Measurements from ENCODE around the gene ALG11. TPM values are rescaled to one million over a fixed set of nuclear protein-coding genes. Genes with fewer than 3 reads are reported as not detected.

The ALG11 gene
- total RNA-seq, 6 experiments from 2014 or later, result 8.8 to 23.0 (median 15.4) TPM

- Histone ChIP-seq H3K36me3 (no peaks in the 10 kb centered on the region), H3K4me3 (peak overlapping the region in 1 of 3 donors; percentile 36), H3K27me3 (no peaks in the 10 kb centered on the region), H3K9me3 (no peaks in the 10 kb centered on the region), H3K27ac (peak overlapping the region; percentile 33 to 78 (median 75)), H3K4me1 (peaks cover 0 to 68% (median 25%) of the 10 kb centered on the region in 4 donors)
- intact Hi-C loops (cut with DNase I), result no loop called here
- WGBS (ENCODE audit: insufficient coverage, low coverage, low lambda C conversion rate, missing lambda C conversion rate), result 39% methylated on average over 6 of the region's 9 CpGs
- peak; percentile 72 to 94 (median 92) for DNase-seq
- TF ChIP-seq CTCF (IDR thresholded peaks at IDR 0.05), result no peak
- no peak for TF ChIP-seq POLR2A (IDR thresholded peaks at IDR 0.05)
- ATAC-seq, result peak; percentile 78 to 91 (median 85)
Measured at GRCh38 chr13:51995677-51996551, 16.3 kb upstream of the ALG11 start.

DNA sequence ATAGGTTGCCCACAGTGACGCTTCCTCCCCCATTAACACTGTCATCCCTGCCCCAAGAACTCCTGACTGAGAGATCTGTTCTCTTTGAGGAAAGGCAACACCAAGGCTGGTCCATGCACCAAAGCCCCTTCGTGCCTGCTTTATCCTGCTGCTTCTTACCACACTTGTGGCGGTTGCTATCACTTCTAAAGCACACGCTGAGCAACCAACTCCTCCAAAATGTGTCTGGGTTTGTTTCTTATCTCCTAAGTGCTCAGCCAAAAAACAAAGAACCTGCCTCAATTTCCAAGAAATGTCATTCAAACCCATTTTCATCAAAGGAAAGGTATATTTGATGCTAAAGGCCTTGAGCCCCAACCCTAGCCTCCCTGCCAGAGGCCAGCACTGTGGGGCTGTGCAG is 15.6 kb upstream of the ALG11 start:
- DNase-seq (no peak), ATAC-seq (no peak)
- intact Hi-C loops (cut with DNase I), result no loop called here
- 84% methylated on average over 3 of the region's 4 CpGs for WGBS (ENCODE audit: insufficient coverage, low coverage, low lambda C conversion rate, missing lambda C conversion rate)
- H3K27me3 ChIP-seq, result no peaks in the 10 kb centered on the region
- peaks cover 0 to 68% (median 25%) of the 10 kb centered on the region in 4 donors for H3K4me1 ChIP-seq
- H3K27ac ChIP-seq, result peak overlapping the region in 2 of 3 donors; percentile 75 to 78
- H3K4me3 ChIP-seq, result no peak overlapping the region
- no peaks in the 10 kb centered on the region for H3K36me3 ChIP-seq
- H3K9me3 ChIP-seq, result no peaks in the 10 kb centered on the region
- TF ChIP-seq CTCF (IDR thresholded peaks at IDR 0.05), result no peak
- no peak for TF ChIP-seq POLR2A (IDR thresholded peaks at IDR 0.05)

- H3K27ac ChIP-seq, result peak overlapping the region in 1 of 3 donors; percentile 75
- WGBS (ENCODE audit: insufficient coverage, low coverage, low lambda C conversion rate, missing lambda C conversion rate), result 96% methylated on average over 2 of the region's 2 CpGs
- intact Hi-C loops (cut with DNase I), result no loop called here
- TF ChIP-seq CTCF (IDR thresholded peaks at IDR 0.05) (no peak), POLR2A (IDR thresholded peaks at IDR 0.05) (no peak)
- H3K4me3 ChIP-seq, result no peak overlapping the region
- H3K9me3 ChIP-seq, result no peaks in the 10 kb centered on the region
- H3K4me1 ChIP-seq, result peaks cover 0 to 68% (median 25%) of the 10 kb centered on the region in 4 donors
- no peaks in the 10 kb centered on the region for H3K36me3 ChIP-seq
- no peaks in the 10 kb centered on the region for H3K27me3 ChIP-seq
- ATAC-seq (no peak), DNase-seq (no peak)
Measured at GRCh38 chr13:51997186-51997585, 15.0 kb upstream of the ALG11 start.

DNA sequence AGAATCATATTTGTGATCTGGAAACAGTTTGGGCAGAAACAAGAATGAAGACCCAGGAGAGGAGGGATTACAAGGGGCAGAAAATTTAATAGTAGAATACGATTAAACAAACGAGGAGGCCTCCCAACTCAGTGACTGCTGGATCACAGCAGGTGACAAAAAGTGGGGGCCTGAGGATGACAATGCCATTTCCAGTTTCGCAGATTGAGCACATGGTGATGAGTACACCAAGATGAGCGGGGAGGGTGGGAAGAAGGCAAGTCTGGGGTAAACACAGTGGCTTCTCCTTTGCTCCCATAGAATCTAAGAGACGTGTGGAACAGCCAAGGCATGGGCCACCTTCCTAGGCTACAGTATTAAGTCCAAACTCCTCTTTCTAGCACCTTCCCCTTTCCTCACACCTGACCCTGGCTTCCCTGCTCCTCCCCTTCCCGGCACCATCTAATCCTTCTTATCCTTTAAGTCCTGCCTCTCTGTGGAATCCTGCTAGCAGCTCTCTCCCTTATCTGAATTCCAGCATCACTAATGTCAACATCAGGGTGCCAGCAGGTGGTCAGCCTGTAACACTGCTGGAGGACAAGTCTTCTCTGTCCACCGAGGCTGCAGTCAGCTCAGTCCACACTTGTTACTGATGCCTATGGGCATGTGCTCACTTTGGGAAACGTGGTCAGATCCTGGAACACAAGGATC is 14.4 kb upstream of the ALG11 start:
- Histone ChIP-seq H3K4me3 (no peak overlapping the region), H3K36me3 (no peaks in the 10 kb centered on the region), H3K27ac (peak overlapping the region in 2 of 3 donors; percentile 75 to 86), H3K4me1 (peaks cover 0 to 68% (median 25%) of the 10 kb centered on the region in 4 donors), H3K27me3 (no peaks in the 10 kb centered on the region), H3K9me3 (no peaks in the 10 kb centered on the region)
- intact Hi-C loops (cut with DNase I), result no loop called here
- DNase-seq (no peak), ATAC-seq (peak; percentile 7 to 30 (median 22))
- TF ChIP-seq CTCF (IDR thresholded peaks at IDR 0.05) (no peak), POLR2A (IDR thresholded peaks at IDR 0.05) (no peak)
- 63% methylated on average over 6 of the region's 8 CpGs for WGBS (ENCODE audit: insufficient coverage, low coverage, low lambda C conversion rate, missing lambda C conversion rate)

All from right lobe of liver (tissue), 6 donors.